GOT3 (cell line): ENCODE results near the gene ANKLE1.
"Not testable (repeated sequence)": the region's sequence is repeated elsewhere in the genome, so short reads cannot be mapped to it uniquely, and the experiment has no call there.

ENCODE experiments used
- DNase-seq: peaks from one replicate; lab custom pipeline; 2025; ENCODE audit warnings: mixed read lengths; lab: John Stamatoyannopoulos, UW

Gene ANKLE1

DNA sequence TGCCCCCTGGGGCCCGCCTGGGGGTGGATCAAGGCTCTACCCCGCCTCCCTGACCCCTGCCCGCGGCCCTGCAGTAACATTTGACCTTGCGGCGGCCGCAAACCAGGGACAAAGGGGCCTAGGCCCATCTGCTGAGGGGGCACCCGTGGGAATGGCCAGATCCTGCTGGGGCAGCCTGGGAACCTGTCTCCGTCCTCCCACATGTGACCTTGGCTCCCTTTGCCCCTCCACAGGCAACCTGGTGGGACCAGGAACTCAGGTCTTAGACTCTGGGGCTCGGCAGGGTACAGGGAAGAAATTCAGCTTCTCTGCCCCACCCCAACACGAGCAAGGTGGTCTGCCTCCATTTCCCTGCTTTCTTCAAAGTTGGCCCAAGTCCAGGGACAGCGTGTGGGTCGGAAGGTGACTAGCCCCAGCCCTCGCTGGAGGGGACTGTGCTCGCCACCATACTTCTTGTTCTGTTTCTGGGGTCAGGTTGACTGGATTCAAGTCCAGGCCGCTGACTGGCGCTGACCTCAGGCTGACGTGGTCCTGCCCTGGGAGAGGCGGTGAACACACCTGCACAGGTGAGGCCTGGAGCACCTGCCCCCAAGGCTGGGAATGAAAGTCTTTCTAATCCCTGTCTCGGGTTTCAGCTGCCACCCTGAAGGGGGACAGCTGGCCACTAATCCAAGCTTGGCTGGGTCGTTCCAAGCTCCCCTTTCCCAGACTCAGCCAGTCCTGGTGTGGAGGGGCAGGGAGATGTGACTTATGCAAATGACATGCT is 33.5 kb upstream of the ANKLE1 start:
- no peak for DNase-seq

DNA sequence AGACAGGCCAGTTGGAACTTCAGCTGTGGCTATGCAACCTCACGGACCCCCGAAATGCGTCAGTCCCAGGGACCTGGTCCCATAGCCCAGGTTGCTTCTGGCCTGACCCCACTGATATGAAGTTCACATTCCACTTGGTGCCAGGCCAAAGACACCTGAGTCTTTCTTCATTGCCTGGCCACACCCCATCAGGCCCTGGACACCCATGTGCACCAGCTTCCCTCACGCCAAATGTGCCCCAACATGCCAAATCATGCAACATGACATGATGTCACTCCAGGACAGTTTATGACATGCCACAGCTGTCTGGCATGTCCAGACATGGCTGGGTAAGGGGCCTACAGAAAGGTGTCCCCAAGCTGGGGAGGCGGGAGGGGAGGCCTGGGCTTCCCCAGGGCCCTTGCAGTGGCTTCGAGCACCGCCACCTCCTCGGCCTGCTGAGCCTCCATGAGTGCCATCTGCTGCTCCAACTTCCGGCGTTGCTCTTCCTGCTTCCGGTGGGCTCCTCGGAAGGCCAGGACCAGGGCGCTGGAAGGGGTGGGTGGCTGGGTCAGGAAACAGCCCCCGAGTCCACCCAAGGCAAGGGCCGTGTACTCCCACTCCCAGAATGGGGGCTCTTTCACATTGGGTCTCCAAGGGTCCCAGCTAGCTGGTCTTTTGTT is 31.7 kb upstream of the ANKLE1 start:
- DNase-seq, result no peak

DNA sequence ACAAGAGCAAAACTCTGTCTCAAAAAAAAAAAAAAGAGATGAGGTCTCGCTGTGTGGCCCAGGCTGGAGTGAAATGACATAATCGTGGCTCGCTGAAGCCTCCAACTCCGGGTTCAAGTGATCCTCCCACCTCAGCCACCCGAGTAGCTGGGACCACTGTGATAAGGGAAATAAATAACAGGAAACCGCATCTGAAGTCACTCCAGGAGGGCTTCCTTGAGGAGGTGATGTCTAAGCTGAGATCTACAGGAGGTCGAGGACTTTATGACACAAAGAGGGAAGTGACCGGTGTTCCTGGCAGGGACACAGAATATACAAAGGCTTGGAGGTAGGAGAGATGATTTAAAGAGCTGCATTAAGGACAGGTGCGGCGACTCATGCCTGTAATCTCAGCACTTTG is 27.1 kb upstream of the ANKLE1 start:
- no peak for DNase-seq

DNA sequence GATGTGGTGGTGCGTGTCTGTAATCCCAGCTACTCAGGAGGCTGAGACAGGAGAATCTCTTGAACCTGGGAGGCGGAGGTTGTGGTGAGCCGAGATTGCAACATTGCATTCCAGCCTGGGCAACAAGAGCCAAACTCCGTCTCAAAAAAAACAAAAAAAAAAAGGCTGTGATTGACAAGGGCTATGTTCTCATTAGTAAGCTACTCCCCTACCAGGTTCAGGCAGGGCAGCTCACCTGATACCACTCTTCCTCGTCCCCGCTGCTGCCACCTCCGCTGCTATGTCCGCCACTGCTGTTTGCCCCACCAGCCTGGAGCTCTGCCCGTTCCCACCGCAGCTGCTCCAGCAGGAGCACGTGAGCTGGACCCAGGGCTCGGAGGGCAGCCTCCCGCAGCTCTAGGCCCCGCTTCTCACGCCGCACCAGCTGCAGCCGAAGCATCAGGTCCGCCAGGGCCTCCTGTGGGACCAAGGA is 26.5 kb upstream of the ANKLE1 start:
- DNase-seq, result no peak

DNA sequence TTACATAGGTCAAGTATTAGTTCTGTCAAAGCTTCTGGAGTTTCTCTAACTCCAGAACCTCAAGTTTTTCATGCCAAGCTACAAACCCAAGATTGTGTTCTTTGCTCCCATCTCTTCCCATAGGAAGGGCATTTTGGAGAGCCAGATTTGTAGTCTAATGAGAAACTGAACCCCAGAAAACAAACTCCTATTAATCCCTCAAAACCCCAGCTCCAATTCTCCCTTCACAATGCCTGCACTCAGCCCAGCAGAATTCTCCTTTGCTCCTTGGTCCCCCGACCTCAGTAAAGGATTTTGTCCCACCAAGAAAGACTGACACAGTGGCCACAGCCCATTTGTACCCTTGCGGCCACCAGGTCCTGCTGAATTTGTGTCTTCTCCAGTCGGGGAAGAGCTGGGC is 25.6 kb upstream of the ANKLE1 start:
- DNase-seq, result no peak

DNA sequence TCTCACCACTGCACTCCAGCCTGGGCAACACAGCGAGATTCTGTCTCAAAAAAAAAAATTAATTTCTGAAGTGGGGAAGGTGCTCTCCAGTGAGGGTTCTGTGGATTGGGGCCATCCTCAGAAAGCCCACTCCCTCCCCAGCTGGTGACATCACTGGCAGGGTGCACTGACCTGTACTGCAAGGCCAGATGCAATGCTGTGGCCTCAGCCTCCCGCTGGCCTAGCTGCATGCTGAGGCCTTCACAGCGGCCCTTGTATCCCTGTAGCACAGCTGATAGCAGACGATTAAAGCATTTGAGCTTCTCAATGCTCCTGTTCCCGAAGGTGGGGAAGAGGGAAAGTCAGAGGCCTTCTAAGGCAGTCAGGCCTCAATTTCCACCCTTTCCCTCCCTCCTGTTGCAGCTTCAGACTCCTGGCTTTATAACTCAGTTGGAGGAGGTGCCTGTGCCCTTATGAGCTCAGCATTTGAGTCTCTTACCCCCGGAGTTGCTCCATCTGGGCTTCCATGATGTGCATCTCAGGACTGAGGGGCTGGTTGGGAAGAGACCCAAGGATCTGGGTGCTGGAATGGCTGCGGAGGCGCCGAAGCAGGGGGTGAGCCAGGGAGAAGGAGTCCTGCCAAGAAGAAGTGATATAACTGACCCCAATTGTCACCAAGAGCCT is 22.5 kb upstream of the ANKLE1 start:
- no peak for DNase-seq

DNA sequence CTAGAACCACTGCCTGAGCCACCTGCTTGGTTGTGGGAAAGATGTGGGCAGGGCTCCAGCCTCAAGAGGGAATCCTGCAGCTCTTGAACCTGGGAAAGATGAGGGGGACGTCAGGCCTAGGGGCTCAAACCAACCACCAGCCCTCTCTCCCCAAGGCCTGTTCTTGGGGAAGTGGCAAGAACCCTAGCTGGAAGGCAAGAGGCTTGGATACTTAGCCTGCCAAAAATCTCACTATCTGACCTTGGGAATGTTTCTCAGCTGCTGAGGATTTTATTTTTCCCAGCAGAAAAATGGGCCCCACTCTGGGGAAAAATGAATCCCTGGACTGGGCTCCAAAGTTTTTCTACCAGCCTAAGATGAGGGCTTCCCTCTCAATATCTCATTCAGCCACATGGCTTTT is 21.8 kb upstream of the ANKLE1 start:
- no peak for DNase-seq

DNA sequence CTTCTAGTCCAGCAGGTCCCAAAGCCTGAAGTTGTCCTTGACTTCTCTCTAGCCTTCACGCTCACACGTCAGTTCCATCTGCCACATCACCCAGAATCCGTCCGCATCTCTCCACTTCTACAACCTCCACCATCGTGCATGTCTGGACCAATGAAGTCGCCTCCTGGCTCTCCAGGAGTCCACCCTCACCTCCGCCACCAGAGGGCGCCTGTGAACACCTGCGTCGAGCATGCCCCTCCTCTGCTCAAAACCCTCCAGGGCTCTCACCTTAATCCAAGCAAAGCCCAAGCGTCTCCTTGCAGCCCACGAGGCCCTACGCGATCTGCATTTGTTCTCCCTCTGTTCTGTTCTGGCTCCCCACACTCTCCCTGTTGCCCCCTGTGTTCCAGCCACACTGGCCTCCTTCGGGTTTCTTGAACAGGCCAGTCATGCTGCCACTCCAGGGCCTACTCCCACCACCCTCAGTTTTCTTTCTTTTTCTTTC is 20.8 kb upstream of the ANKLE1 start:
- peak; percentile 23 for DNase-seq

DNA sequence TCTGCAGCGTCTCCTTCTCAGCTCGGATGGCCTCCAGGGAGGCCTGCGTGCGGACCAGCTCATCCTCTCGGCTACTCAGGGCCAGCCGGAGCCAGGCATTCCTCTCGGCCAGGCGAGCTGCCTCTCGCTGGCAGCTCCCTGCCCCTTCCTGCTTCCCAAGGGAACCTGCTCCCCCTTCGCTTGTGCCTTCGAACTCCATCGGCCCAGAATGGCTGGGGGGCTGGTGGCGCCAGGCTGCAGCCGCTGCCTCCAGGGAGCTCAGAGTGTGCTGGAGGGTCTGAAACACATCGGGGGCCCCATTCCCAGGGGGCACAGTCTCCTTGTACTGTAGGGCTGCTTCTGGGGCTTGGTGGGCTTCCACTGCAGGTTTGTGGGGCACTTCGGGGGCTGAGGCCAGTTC is 19.1 kb upstream of the ANKLE1 start:
- DNase-seq, result no peak

DNA sequence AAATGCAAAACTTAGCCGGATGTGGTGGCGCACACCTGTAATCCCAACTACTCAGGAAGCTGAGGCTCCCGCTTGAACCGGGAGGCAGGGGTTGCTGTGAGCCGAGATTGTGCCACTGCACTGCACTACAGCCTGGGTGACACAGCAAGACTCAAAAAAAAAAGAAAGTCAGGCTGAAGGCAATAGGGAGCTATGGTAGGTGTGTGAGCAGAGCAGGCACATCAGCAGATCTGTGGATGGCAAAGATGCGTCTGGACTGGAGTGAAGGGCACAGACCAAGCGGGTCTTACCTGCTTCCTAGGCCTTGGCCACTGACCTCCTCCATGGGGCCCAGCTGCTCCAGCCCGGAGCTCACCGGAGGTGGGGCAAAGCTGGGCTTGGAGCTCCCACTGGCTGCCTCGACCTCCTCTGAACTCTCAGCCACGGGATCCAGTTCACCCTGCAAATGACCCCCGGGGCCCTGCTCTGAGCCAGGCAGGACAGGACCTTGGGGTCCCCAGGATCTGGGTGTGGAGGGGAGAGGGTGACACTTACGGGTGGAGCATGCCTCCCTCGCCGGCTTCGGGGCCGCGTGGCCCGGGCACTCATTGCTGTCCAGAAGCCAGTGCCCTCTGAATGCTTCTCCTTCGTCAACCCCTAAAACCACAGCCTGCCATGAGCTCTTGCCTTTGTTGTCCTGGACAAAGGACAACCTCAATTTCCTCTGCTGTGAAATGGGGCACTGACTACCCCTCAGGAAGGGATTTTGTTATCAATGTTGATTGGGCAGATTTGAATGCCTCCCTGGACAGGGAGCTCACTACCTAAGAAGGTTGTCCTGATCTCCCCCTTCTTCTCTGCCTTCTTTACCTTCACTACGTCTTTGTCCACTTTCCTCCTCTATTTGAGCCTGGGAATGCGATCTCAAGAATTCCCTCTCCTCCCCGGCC is 17.7 kb upstream of the ANKLE1 start:
- DNase-seq, result no peak

DNA sequence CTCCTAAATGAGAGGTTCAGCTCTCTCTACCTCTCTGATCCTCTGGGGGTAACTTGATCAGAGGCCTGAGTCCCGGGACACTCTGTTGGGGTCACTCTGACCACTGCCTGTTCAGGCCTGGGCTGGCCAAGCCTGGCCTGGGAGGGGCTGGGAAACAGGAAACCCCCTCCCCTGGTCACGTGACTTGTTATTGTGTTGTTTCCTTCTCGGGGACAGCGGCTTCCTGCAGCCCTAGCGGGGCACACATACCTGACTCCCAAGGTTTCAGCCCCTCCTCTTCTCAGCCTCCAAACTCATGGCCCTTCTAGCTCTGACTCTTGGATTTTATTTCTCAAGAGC is 17.1 kb upstream of the ANKLE1 start, which contains the start of gene USHBP1:
TSS of gene USHBP1 (minus strand) at position 105 of the 339 bp plus-strand sequence. CDS start 446 bp downstream, outside the sequence.
- no peak for DNase-seq

DNA sequence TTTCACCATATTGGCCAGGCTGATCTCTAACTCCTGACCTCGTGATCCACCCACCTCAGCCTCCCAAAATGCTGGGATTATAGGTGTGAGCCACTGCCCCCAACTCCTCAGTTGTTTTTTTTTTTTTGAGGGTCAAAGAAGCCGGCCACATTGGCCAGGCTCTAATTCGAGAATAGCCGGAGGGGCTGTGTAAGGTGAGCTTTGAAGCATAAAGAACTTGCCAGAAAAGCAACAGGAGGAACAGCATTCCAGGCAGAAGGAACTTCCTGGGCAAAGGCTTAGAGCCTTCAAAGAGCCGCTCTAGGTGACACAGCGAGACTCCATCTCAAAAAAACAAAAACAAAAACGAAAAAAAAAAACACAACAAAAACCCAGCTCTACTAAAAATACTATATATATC is 15.7 kb upstream of the ANKLE1 start:
- DNase-seq, result no peak

DNA sequence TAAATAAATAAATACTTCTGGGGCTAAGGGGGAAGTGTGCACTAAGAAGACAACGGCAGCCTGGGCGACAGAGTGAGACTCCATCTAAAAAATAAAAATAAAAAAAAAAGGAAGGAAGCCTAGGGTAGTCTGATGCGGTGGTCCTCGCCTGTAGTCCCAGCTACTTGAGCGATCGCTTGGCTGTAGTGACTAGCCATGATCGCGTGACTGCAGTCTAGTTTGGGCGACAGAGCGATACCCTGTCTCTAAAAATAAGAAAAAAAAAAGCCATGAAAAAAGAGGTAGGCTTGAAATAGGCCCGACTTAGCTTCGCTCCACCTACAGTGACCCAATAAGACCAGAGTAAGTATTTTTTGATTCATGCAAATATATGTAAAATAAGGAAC is 15.1 kb upstream of the ANKLE1 start:
- DNase-seq, result no peak

DNA sequence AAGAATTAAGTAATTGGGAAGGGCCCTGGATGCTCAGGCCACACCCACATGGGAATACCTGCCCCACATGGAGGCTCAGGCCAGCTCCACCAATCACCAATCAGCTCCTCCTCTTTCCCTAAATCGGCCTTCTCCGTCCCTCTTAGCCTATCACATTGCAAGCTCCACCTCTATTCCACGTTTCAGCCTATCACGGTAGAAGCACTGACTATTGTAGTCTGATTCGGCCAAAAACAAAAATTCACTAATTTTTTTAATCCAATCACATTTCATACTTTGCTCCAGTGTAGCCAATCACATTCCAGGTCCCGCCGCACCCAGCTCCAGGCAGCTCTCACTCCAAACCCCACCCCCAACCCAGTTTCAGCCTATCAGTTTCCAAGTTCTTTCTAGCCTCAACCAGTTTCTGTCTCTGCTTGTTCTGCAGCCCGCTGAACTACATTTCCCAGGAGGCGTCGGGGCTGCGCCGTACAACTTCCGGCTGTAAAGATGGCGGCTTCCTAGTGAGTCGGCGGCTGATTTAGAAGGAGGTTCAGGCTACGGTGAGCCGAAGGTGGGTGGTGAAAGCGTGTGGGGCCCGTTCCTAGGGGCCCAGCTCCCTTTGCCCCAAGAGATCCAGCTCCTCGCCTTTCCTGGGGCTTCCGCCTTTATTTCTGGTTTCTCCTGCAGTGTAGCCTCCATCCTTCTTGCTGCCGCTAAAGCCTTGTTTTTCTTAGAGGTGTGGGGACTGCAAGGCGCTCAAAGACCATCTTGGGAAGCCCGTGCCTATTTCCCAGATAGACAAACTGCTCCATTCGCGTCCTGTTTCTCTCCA is 14.5 kb upstream of the ANKLE1 start, which contains the start of gene BABAM1:
TSS of gene BABAM1 (plus strand) at position 469 of the 814 bp plus-strand sequence. CDS start 1,364 bp downstream, outside the sequence.
- DNase-seq, result peak; percentile 86

DNA sequence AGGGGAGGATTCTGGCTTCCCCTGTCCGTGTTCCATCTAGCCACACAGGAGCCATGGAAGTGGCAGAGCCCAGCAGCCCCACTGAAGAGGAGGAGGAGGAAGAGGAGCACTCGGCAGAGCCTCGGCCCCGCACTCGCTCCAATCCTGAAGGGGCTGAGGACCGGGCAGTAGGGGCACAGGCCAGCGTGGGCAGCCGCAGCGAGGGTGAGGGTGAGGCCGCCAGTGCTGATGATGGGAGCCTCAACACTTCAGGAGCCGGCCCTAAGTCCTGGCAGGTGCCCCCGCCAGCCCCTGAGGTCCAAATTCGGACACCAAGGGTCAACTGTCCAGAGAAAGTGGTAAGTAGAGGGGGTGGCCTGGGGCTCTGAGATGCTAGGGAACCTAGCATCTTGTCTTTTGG is 12.9 kb upstream of the ANKLE1 start:
- no peak for DNase-seq

DNA sequence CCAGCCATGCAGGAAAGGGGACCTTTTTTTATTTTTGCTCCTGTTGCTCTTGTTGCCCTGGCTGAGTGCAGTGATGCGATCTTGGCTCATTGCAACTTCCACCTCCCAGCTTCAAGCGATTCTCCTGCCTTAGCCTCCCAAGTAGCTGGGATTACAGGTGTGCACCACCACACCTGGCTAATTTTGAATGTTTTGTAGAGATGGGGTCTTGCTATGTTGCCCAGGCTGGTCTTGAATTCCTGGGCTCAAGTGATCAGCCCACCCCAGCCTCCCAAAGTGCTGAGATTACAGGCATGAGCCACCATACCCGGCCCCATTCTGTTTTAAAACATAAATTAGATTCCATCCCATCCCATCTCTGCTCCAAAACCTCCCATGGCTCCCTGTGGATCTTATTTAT is 6.8 kb upstream of the ANKLE1 start:
- DNase-seq, result not testable (repeated sequence)

DNA sequence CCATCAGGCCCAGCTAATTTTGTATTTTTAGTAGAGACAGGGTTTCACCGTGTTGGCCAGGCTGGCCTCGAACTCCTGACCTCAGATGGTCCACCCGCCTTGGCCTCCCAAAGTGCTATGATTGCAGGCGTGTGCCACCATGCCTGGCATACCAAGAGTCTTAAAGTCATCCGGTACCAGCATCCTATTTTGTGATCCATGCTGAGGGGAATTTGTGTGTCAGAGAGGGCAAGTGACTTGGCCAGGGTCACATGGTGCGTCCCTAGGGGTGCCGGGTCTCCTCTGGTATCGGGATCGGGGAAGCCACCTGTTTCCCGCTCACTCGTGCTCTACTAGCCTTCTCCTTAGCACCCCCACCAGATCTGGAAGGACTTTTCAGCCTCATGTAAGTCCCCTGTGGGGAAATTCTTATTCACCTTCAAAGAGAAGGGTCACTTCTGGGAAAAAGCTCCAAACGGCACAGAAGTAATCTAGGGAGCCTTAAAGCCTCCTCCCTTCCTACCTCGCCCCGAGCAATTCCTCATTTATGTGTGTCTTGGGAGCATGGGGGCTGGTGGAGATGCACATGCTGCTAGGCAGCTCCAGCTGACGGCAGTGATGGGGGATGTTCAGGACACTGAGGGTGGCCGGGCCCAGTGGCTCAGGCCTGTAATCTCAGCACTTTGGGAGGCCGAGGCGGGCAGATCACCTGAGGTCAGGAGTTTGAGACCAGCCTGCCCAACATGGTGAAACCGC is 6.1 kb upstream of the ANKLE1 start:
- DNase-seq, result no peak

DNA sequence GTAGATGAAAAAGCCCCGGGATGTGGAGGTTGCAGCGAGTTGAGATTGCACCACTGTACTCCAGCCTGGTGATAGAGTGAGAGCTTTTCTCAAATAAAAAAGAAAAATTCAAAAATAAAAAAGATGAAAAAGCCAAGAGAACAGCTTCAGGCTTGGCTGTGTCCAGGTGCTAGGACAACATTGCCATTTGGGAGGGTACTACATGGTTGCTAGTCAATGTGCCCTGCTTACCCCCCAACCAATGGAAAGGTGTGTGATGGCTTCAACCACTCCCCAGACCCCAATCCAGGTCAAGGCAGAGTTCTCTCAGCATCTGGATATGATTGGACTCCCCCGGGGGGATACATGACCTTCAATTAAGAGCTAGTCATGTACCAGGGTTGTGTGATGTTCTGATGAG is 2.3 kb upstream of the ANKLE1 start:
- no peak for DNase-seq

DNA sequence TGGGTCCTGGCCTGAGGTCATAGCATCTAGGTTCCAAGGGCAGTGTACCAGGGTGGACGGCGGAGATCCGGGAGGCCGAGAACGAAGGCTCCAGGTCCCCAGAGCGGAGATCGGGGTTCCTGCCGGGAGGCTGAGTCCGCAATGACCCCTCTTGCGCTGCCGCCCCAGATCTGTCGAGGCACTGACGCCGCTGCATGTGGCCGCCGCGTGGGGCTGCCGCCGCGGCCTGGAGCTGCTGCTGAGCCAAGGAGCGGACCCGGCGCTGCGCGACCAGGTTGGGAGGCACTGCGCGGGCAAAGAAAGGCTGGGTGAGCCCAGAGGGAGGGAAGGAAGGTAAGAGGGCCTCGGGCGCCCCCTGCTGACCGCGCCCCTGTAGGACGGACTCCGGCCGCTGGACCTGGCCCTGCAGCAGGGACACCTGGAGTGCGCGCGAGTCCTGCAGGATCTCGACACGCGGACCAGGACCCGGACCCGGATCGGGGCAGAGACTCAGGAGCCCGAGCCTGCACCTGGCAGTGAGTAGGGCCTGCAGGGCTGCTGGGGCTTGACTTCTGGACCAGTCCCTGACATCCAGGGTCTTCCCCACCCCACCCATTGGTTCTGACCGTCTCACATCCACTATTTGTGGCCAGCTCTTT is 906 bp downstream of the ANKLE1 start:
- peak; percentile 51 for DNase-seq
